Measurements from ENCODE around the gene MALL.
"Not testable (repeated sequence)": the region's sequence is repeated elsewhere in the genome, so short reads cannot be mapped to it uniquely, and the experiment has no call there.

The MALL gene

GRCh38 chr2:110053688-110054087 lies 61.9 kb downstream of the MALL start:
- not testable (repeated sequence) for DNase-seq (ENCODE audit: low read depth in 2 of 3, low spot score in 2 of 3)

- not testable (repeated sequence) for DNase-seq (ENCODE audit: low read depth in 2 of 3, low spot score in 2 of 3)
Measured at GRCh38 chr2:110052166-110052565, 63.5 kb downstream of the MALL start.

GRCh38 chr2:110050222-110050621 lies 65.4 kb downstream of the MALL start:
- DNase-seq (ENCODE audit: low read depth in 2 of 3, low spot score in 2 of 3) = not testable (repeated sequence)

GRCh38 chr2:110049769-110050168 lies 65.9 kb downstream of the MALL start:
- not testable (repeated sequence) for DNase-seq (ENCODE audit: low read depth in 2 of 3, low spot score in 2 of 3)

GRCh38 chr2:110048255-110049197 lies 67.1 kb downstream of the MALL start:
- DNase-seq (ENCODE audit: low read depth in 2 of 3, low spot score in 2 of 3) = not testable (repeated sequence)

GRCh38 chr2:110047225-110047624 lies 68.4 kb downstream of the MALL start:
- DNase-seq (ENCODE audit: low read depth in 2 of 3, low spot score in 2 of 3) = not testable (repeated sequence)

- DNase-seq (ENCODE audit: low read depth in 2 of 3, low spot score in 2 of 3) = not testable (repeated sequence)
Measured at GRCh38 chr2:110041941-110042660, 73.5 kb downstream of the MALL start.

- DNase-seq (ENCODE audit: low read depth in 2 of 3, low spot score in 2 of 3) = not testable (repeated sequence)
Measured at GRCh38 chr2:110037336-110037735, 78.3 kb downstream of the MALL start.

- DNase-seq (ENCODE audit: low read depth in 2 of 3, low spot score in 2 of 3) = not testable (repeated sequence)
Measured at GRCh38 chr2:110035384-110035783, 80.2 kb downstream of the MALL start.

- DNase-seq (ENCODE audit: low read depth in 2 of 3, low spot score in 2 of 3) = not testable (repeated sequence)
Measured at GRCh38 chr2:110034935-110035334, 80.7 kb downstream of the MALL start.
